ENCODE measurements around the gene MICALL2. TPM values are rescaled to one million over a fixed set of nuclear protein-coding genes. Genes with fewer than 3 reads are reported as not detected.

The MICALL2 gene
- total RNA-seq, 4 donors from 2014 or later: 1.8 to 19.7 (median 12.6) TPM

DNA sequence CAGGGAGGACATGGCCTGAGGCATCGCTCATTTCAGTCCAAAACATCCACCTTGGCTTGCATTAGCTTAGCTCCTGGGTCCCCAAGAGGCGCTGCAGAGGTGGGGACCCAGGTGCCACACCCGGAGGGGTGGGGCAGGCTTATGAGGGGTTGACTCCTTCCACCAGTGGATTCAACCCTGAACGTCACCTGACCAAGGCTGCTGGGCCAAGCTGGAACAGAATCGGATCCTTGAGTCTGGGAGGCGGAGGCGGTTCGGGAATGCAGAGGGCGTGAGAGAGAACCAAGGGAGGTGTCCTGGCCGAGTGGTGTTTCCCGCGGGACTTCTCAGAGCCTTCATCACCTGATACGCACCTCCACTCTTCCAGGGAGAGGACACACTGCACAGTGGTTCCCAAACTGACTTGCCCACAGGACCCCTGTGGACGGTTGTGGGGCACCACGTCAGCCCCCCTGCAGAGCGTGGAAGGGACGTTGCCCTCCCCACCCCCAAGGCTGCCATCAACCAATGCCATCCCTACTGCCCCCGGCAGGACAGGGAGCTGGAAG, 4.5 kb upstream of the MICALL2 start:
- peaks cover 0 to 11% of the 10 kb centered on the region in 2 donors for H3K4me1 ChIP-seq

DNA sequence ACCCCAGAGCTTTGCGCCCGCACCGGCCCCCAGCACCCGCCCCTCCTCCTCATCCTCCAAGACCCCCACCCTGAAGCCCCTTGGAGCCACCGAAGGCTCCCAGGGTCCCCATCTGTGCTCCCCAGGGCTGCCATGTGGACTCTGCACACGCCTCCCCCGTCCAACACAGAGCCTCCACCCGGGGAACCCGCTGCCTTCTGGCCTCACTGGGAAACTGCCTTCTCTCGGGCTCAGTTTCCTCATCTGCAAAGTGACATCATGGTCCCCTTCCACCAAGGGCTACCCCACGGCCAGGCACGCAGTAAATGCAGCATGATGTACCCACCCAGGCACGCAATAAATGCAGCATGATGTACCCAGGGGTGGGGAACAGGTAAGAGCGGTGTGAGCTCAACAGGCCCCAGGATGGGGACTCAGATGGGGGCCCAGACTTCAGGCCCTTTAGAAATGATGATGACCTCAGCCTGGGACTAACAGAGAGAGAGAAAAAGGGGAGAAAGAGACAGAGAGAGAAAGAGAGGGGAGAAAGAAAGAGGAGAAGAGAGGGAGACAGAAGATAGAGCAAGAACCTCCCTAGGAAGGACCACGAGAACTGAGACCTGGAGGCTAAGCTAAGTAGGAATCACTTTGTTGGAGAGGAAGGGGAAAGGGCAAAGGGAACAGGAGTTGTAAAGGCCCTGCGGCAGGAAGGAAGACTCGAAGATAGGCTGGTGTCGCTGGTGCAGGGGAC, 2.5 kb upstream of the MICALL2 start:
- Histone ChIP-seq H3K4me3 (no peak overlapping the region), H3K9me3 (no peaks in the 10 kb centered on the region), H3K36me3 (no peaks in the 10 kb centered on the region), H3K27ac (peak overlapping the region; percentile 68 to 81), H3K4me1 (peaks cover 7 to 16% of the 10 kb centered on the region in 2 donors), H3K27me3 (no peaks in the 10 kb centered on the region)
- TF ChIP-seq, protein P1, sequence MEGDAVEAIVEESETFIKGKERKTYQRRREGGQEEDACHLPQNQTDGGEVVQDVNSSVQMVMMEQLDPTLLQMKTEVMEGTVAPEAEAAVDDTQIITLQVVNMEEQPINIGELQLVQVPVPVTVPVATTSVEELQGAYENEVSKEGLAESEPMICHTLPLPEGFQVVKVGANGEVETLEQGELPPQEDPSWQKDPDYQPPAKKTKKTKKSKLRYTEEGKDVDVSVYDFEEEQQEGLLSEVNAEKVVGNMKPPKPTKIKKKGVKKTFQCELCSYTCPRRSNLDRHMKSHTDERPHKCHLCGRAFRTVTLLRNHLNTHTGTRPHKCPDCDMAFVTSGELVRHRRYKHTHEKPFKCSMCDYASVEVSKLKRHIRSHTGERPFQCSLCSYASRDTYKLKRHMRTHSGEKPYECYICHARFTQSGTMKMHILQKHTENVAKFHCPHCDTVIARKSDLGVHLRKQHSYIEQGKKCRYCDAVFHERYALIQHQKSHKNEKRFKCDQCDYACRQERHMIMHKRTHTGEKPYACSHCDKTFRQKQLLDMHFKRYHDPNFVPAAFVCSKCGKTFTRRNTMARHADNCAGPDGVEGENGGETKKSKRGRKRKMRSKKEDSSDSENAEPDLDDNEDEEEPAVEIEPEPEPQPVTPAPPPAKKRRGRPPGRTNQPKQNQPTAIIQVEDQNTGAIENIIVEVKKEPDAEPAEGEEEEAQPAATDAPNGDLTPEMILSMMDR (IDR thresholded peaks at IDR 0.05): no peak
- no peak for TF ChIP-seq POLR2A (IDR thresholded peaks at IDR 0.05)
- intact Hi-C loops (cut with DNase I; ENCODE audit: low total_unique reads): no loop called here
- DNase-seq: no peak

More for the DNA sequence above, 4.5 kb upstream of the MICALL2 start:
- H3K36me3 ChIP-seq: no peaks in the 10 kb centered on the region
- intact Hi-C loops (cut with DNase I; ENCODE audit: low total_unique reads): no loop called here
- no peak for DNase-seq
- TF ChIP-seq, protein P1 (IDR thresholded peaks at IDR 0.05): no peak
- no peak for TF ChIP-seq POLR2A (IDR thresholded peaks at IDR 0.05)
- no peak overlapping the region for H3K27ac ChIP-seq
- H3K4me3 ChIP-seq: no peak overlapping the region
- no peaks in the 10 kb centered on the region for H3K27me3 ChIP-seq
- no peaks in the 10 kb centered on the region for H3K9me3 ChIP-seq

DNA sequence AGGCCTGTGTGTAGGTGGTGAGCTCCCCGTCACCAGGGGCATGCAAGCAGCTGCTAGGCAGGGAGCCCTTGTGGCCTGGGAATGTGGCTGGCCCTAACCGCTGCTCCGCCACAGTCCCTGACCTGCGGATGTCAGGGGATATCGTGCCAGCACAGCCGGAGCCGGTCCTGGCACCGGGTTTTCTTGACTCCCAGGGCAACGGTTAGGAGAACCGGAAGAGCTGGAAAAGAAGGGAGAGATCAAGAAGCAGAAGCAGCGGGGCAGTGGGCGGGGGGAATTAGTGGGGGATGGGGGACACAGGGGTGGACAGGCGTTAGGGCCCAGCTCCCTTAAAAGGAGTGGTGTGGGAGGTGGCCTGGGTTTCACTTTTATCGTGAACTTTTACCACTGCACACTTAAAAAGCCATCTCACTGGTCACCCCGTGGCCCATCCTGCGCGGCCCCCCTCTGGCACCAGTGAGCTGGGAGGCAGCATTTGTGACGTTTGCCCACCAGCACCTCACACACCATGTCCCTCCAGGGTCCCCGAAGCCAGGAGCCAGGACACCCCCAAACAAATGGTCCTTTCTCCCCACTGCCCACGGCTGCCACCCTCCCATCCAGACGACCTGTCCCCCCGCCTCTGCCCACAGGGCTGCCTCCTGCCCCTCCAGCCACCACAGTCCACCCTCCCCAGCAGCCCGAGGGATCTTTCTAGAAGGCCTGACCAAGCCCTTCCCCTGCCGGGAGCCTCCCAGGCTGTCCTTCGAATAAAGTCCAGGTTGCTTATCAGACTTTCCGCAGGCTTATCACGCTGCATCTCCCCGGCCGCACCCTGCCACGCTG, 1.8 kb upstream of the MICALL2 start:
- intact Hi-C loops (cut with DNase I; ENCODE audit: low total_unique reads): no loop called here
- H3K27me3 ChIP-seq: no peaks in the 10 kb centered on the region
- H3K36me3 ChIP-seq: no peaks in the 10 kb centered on the region
- peak overlapping the region; percentile 43 to 49 for H3K4me3 ChIP-seq
- H3K9me3 ChIP-seq: no peaks in the 10 kb centered on the region
- DNase-seq: peak; percentile 61 to 62
- H3K27ac ChIP-seq: peak overlapping the region; percentile 68 to 81
- H3K4me1 ChIP-seq: peaks cover 7 to 12% of the 10 kb centered on the region in 2 donors
- TF ChIP-seq, protein P1 (IDR thresholded peaks at IDR 0.05): no peak
- no peak for TF ChIP-seq POLR2A (IDR thresholded peaks at IDR 0.05)

DNA sequence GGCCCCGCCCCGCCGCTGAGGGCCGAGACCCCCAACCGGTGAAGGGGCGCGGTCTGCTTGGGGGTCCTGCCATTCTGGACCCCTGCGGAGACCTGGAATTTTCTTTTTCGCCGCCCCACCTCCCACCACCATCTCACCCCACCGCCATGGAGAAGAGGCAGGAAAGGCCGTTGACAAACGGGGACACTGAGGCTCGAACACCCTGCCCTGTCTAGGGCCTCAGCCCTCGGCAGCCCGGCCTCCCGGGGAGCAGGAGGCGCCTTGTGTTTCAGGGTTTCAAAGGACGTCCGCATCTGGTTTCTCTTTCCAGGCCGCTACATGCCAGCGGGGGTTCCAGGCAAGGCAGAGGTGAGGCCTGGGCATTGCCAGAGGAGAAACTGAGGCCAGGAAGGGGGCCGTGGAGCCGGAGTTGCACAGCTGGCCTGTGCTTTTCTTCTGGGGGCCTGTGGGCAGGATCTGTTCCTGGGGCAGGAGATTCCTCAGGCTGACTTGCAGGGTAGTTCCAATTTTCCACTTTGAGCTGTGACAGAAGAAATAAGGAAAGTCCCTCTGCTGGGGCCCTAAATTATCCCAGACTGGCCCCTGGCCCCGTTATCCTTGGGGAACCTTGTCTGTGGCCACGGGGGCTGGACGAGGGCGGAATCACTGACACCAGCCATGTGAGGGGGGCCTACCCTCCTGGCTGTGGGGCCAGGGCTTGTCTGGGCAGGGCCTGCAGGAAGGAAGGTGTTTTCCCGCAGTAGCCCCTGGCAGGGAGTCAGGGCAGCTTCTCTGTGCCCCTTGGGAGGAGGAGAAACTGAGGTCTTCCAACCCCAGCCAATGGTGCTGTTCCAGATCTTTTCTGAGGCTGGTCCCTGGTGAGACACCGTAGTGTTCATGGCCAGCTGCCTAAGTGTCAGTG, 900 bp upstream of the MICALL2 start:
- peaks cover 7 to 12% of the 10 kb centered on the region in 2 donors for H3K4me1 ChIP-seq
- H3K27ac ChIP-seq: peak overlapping the region; percentile 68 to 81
- H3K36me3 ChIP-seq: no peaks in the 10 kb centered on the region
- no peaks in the 10 kb centered on the region for H3K27me3 ChIP-seq
- peak overlapping the region; percentile 43 to 49 for H3K4me3 ChIP-seq
- H3K9me3 ChIP-seq: no peaks in the 10 kb centered on the region
- intact Hi-C loops (cut with DNase I; ENCODE audit: low total_unique reads): no loop called here
- no peak for TF ChIP-seq POLR2A (IDR thresholded peaks at IDR 0.05)
- TF ChIP-seq, protein P1 (IDR thresholded peaks at IDR 0.05): no peak
- DNase-seq: peak in 1 of 2 donors; percentile 43

Data from uterus (tissue), 4 donors.